GM12878 (cell line): Measurements from ENCODE around the gene EFHC1. TPM values are rescaled to one million over a fixed set of nuclear protein-coding genes. Genes with fewer than 3 reads are reported as not detected.

ENCODE experiments used
- ATAC-seq: fragments of 200-7000 bp; cut with Tn5 transposase; 3 replicates; pipeline ENCODE4 v1.9.1; 2020; ENCODE audit warnings: mild to moderate bottlenecking, moderate library complexity
- BruUV-seq: library from RNA; stranded (reverse); fragments of 400-500 nt; replicated peaks from 2 replicates; lab custom pipeline; 2021; lab: Mats Ljungman, UMichigan
- CTCF ChIA-PET: fragments of 300-600 bp; sonication (Branson Sonifier 250); formaldehyde crosslinking; extraction: SDS; loops from one replicate; lab custom pipeline; 2021; ENCODE audit warnings: inconsistent platforms; lab: Yijun Ruan, JAX
- POLR2A ChIA-PET: fragments of 350-600 bp; formaldehyde crosslinking; extraction: SDS; loops from one replicate; lab custom pipeline; 2021; ENCODE audit warnings: inconsistent platforms; lab: Charles Lee
- RAD21 ChIA-PET: fragments of 300-600 bp; sonication (Branson Sonifier 250); formaldehyde crosslinking; loops from one replicate; lab custom pipeline; 2023; ENCODE audit warnings: antibody characterized with exemption; ENCODE audit not compliant: unreplicated experiment; lab: Charles Lee
- SMC1A ChIA-PET: fragments of 300-600 bp; sonication (Branson Sonifier 250); formaldehyde crosslinking; loops from one replicate; lab custom pipeline; 2023; ENCODE audit not compliant: unreplicated experiment, uncharacterized antibody; lab: Charles Lee
- DNase-seq: peaks from one replicate; pipeline ENCODE4 v3.0.0-alpha.2; 2011; ENCODE audit warnings: low read depth, low spot score
- FAIRE-seq: peaks from 3 replicates; lab custom pipeline; 2011; peaks lifted over from hg19 to GRCh38; lab: Jason Lieb, UNC
- H2AFZ ChIP-seq: 2 replicates; pipeline ENCODE4 v1.6.0; 2011; ENCODE audit warnings: low read depth, low read length, control low read depth; ENCODE audit not compliant: control insufficient read depth
- H3K27ac ChIP-seq: 2 replicates; pipeline ENCODE4 v1.5.1; 2011; ENCODE audit warnings: control low read depth; ENCODE audit not compliant: control insufficient read depth, insufficient read depth
- H3K27me3 ChIP-seq, 2 experiments: replicated peaks in 1 of 2; 2 replicates each; pipeline versions ENCODE4 v1.6.0 to v1.6.1; 2011; ENCODE audit warnings: low read length in 1 of 2; ENCODE audit not compliant: control insufficient read depth in 2 of 2, insufficient read depth in 2 of 2
- H3K36me3 ChIP-seq, 2 experiments: 2 replicates each; pipeline ENCODE4 v1.5.1; 2011; ENCODE audit warnings: low read length in 1 of 2; ENCODE audit not compliant: control insufficient read depth in 2 of 2, insufficient read depth in 2 of 2
- H3K4me1 ChIP-seq: 2 replicates; pipeline ENCODE4 v1.6.1; 2011; ENCODE audit warnings: mild to moderate bottlenecking, low read length, moderate library complexity, mixed read lengths; ENCODE audit not compliant: control insufficient read depth, insufficient read depth
- H3K4me2 ChIP-seq: 2 replicates; pipeline ENCODE4 v1.6.0; 2011; ENCODE audit warnings: control low read depth; ENCODE audit not compliant: control insufficient read depth, insufficient read depth
- H3K4me3 ChIP-seq: fragments of 200-600 bp; sonication (generic); 2 replicates; pipeline ENCODE4 v1.5.1; 2016
- H3K79me2 ChIP-seq: 2 replicates; pipeline ENCODE4 v1.6.0; 2011; ENCODE audit warnings: low read length; ENCODE audit not compliant: control insufficient read depth, insufficient read depth
- H3K9ac ChIP-seq: 2 replicates; pipeline ENCODE4 v1.8.0; 2011; ENCODE audit warnings: low read length, control low read depth, mixed read lengths; ENCODE audit not compliant: control insufficient read depth, insufficient read depth
- H3K9me3 ChIP-seq: replicated peaks from 3 replicates; pipeline ENCODE4 v1.5.1; 2011; ENCODE audit warnings: mild to moderate bottlenecking, low read length; ENCODE audit not compliant: control insufficient read depth, insufficient read depth
- H4K20me1 ChIP-seq: 2 replicates; pipeline ENCODE4 v1.6.0; 2011; ENCODE audit not compliant: control insufficient read depth, insufficient read depth
- EZH2 ChIP-seq: IDR thresholded peaks from 2 replicates; pipeline ENCODE4 v1.6.1; 2012; ENCODE audit warnings: low read depth, mild to moderate bottlenecking, control low read depth, inconsistent platforms, low read length, borderline replicate concordance; ENCODE audit not compliant: control insufficient read depth
- NR2C2 ChIP-seq: IDR thresholded peaks from 2 replicates; pipeline ENCODE4 v1.6.1; 2011; ENCODE audit warnings: borderline replicate concordance, low read depth; ENCODE audit not compliant: control insufficient read depth, insufficient read length
- SP1 ChIP-seq: IDR thresholded peaks from one replicate; pipeline ENCODE4 v1.6.1; 2011; ENCODE audit warnings: low read depth, low read length
- STAT3 ChIP-seq: IDR thresholded peaks from 2 replicates; pipeline ENCODE4 v1.6.1; 2011; ENCODE audit warnings: low read depth, low read length, improper control_type of control experiment
- ZZZ3 ChIP-seq: IDR thresholded peaks from 2 replicates; pipeline ENCODE4 v1.6.1; 2011; ENCODE audit warnings: low read depth; ENCODE audit not compliant: control insufficient read depth, insufficient read length
- WGBS: methylation state at CpG from one replicate; pipeline ENCODE4 v1.1.6; 2016; ENCODE audit warnings: low lambda C conversion rate; ENCODE audit not compliant: insufficient replicate concordance, insufficient coverage; ENCODE audit errors: missing lambda C conversion rate; 5-methylcytosine and 5-hydroxymethylcytosine counted together
- in situ Hi-C: fragments of 300-500 bp; cut with MboI; formaldehyde crosslinking; loops from 9 replicates; pipeline ENCODE4 v1.14.3; 2018; ENCODE audit warnings: mixed read lengths
- intact Hi-C: fragments of 100-400 bp; cut with micrococcal nuclease; formaldehyde crosslinking; loops from one replicate; pipeline ENCODE4 v1.14.2; 2022; ENCODE audit not compliant: unreplicated experiment
- polyA plus RNA-seq, 11 experiments: library from polyadenylated mRNA; depleted of rRNA in 4 of 11; unstranded in 6 of 11; stranded (reverse) in 5 of 11; fragments of >200 nt; fragmentation: Nextera tagmentation in 4 of 11; fragmentation: Illumina TruSeq in 1 of 11; extraction: Ambion mirVana in 4 of 11; extraction: Trizol in 1 of 11; gene quantifications; 1 replicate in 1 of 11; 2 replicates in 10 of 11; pipeline versions ENCODE4 v1.2.1 to v1.2.3, GENCODE V29; 2011 to 2016; ENCODE audit warnings: inconsistent platforms in 2 of 11, missing spikeins in 2 of 11, low read depth in 1 of 11
- total RNA-seq, 4 experiments: library from RNA; depleted of rRNA in 3 of 4; stranded (reverse); fragments of >200 nt in 3 of 4; fragmentation: Illumina TruSeq in 1 of 4; extraction: Trizol in 1 of 4; gene quantifications; 2 replicates each; pipeline versions ENCODE4 v1.2.1 to v1.2.3, GENCODE V29; 2013 to 2021
- TF ChIP-seq, protein P1 (sequence below): fragments of 450-650 bp; formaldehyde crosslinking; IDR thresholded peaks from 2 replicates; pipeline ENCODE4 v1.5.0; 2022; ENCODE audit warnings: mild to moderate bottlenecking, missing genetic modification characterization

Gene EFHC1
- total and polyA plus RNA-seq, 10 of the 15 experiments (the other 5 are each of a cell fraction or from before 2014, with no cell fraction given) = 5.5 to 14.5 (median 8.8) TPM

- Histone ChIP-seq H3K27ac (no peak overlapping the region), H3K4me1 (peaks cover 24% of the 10 kb centered on the region), H3K36me3 (no peaks in the 10 kb centered on the region; a peak in 1 of 4 replicates), H2AFZ (no peak overlapping the region), H4K20me1 (no peaks in the 10 kb centered on the region), H3K4me3 (no peak overlapping the region), H3K4me2 (no peak overlapping the region), H3K9me3 (no peaks in the 10 kb centered on the region), H3K79me2 (peaks cover 22% of the 10 kb centered on the region), H3K27me3 (no peaks in the 10 kb centered on the region), H3K9ac (no peak overlapping the region)
- intact Hi-C loops (no loop called here), in situ Hi-C loops (no loop called here)
- no peak for DNase-seq
- ChIA-PET POLR2A (interaction anchor here (0.5 to 1.2 kb wide), 2 partner anchors 12 to 16 kb away, joined by 3 read pairs; no protein-coding TSS in a partner anchor), CTCF (interaction anchor here (1.0 kb wide), 1 partner anchor 32 kb away, joined by 5 read pairs; no protein-coding TSS in a partner anchor), RAD21 (interaction anchor here (0.6 to 1.0 kb wide), 2 partner anchors 128 to 153 kb away, joined by 3 read pairs; no protein-coding TSS in a partner anchor), SMC1A (interaction anchor here (0.9 kb wide), 2 partner anchors 45 to 128 kb away, joined by 3 read pairs; no protein-coding TSS in a partner anchor)
- ATAC-seq = no peak
- FAIRE-seq = no peak
- no peak for TF ChIP-seq STAT3
- no peak for TF ChIP-seq NR2C2
- no peak for TF ChIP-seq ZZZ3
- TF ChIP-seq, protein P1, sequence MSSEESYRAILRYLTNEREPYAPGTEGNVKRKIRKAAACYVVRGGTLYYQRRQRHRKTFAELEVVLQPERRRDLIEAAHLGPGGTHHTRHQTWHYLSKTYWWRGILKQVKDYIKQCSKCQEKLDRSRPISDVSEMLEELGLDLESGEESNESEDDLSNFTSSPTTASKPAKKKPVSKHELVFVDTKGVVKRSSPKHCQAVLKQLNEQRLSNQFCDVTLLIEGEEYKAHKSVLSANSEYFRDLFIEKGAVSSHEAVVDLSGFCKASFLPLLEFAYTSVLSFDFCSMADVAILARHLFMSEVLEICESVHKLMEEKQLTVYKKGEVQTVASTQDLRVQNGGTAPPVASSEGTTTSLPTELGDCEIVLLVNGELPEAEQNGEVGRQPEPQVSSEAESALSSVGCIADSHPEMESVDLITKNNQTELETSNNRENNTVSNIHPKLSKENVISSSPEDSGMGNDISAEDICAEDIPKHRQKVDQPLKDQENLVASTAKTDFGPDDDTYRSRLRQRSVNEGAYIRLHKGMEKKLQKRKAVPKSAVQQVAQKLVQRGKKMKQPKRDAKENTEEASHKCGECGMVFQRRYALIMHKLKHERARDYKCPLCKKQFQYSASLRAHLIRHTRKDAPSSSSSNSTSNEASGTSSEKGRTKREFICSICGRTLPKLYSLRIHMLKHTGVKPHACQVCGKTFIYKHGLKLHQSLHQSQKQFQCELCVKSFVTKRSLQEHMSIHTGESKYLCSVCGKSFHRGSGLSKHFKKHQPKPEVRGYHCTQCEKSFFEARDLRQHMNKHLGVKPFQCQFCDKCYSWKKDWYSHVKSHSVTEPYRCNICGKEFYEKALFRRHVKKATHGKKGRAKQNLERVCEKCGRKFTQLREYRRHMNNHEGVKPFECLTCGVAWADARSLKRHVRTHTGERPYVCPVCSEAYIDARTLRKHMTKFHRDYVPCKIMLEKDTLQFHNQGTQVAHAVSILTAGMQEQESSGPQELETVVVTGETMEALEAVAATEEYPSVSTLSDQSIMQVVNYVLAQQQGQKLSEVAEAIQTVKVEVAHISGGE = no peak
- no peak for TF ChIP-seq SP1
- no peak for TF ChIP-seq EZH2
- BruUV-seq = no TSS peak
- WGBS = 66% methylated on average over 10 of the region's 10 CpGs
These were observed 123.8 kb downstream of the EFHC1 start for GRCh38 chr6:52543729-52544601.
